Measurements from ENCODE around the gene TMEM178B. TPM values are rescaled to one million over a fixed set of nuclear protein-coding genes. Genes with fewer than 3 reads are reported as not detected.

The TMEM178B gene
- polyA plus RNA-seq, 1 of the 3 experiments (the other 2 are of a cell fraction), result 0.20 TPM

GRCh38 chr7:141342621-141343408, 269.0 kb downstream of the TMEM178B start:
- no peaks in the 10 kb centered on the region for H3K36me3 ChIP-seq (replicated peaks in 1 of 2; ENCODE audit: control insufficient read depth in 1 of 2, insufficient read depth in 2 of 2, low read length in 1 of 2)
- no peak for DNase-seq
- CTCF ChIA-PET, result interaction anchor here (1.0 kb wide), 1 partner anchor 12 kb away, joined by 3 read pairs; no protein-coding TSS in a partner anchor
- H3K9me3 ChIP-seq, result no peaks in the 10 kb centered on the region; the same call in 1 of the 2 replicates
- WGBS (ENCODE audit: low lambda C conversion rate), result 62% methylated on average over 16 of the region's 16 CpGs
- H2AFZ ChIP-seq (ENCODE audit: low read depth), result no peak overlapping the region
- no peak overlapping the region for H3K4me2 ChIP-seq
- TF ChIP-seq RFX5 (IDR thresholded peaks at IDR 0.05; ENCODE audit: low read length) (no peak), SMC3 (IDR thresholded peaks at IDR 0.05; ENCODE audit: low read depth, low read length) (no peak), ELF1 (IDR thresholded peaks at IDR 0.05) (no peak)
- H3K27ac ChIP-seq (ENCODE audit: low read depth in 2 of 2, low read length in 1 of 2), result no peak overlapping the region
- H3K4me3 ChIP-seq (ENCODE audit: low read depth in 2 of 2, low read length in 1 of 2), result no peak overlapping the region
- no peak overlapping the region for H3K9ac ChIP-seq
- no peaks in the 10 kb centered on the region for H3K27me3 ChIP-seq (ENCODE audit: insufficient read depth)
- no peaks in the 10 kb centered on the region for H3F3A ChIP-seq (replicated peaks; ENCODE audit: insufficient read depth)
- no peaks in the 10 kb centered on the region for H4K20me1 ChIP-seq (ENCODE audit: insufficient read depth)
- POLR2A ChIA-PET, result no interaction called here
- H3K4me1 ChIP-seq (ENCODE audit: control insufficient read depth in 1 of 2, insufficient read depth in 2 of 2, low read depth in 1 of 2, low read length in 1 of 2), result no peaks in the 10 kb centered on the region; a peak in 1 of 4 replicates
- no peaks in the 10 kb centered on the region for H3K9me2 ChIP-seq
- no peaks in the 10 kb centered on the region for H3K79me2 ChIP-seq (ENCODE audit: insufficient read depth)

DNA sequence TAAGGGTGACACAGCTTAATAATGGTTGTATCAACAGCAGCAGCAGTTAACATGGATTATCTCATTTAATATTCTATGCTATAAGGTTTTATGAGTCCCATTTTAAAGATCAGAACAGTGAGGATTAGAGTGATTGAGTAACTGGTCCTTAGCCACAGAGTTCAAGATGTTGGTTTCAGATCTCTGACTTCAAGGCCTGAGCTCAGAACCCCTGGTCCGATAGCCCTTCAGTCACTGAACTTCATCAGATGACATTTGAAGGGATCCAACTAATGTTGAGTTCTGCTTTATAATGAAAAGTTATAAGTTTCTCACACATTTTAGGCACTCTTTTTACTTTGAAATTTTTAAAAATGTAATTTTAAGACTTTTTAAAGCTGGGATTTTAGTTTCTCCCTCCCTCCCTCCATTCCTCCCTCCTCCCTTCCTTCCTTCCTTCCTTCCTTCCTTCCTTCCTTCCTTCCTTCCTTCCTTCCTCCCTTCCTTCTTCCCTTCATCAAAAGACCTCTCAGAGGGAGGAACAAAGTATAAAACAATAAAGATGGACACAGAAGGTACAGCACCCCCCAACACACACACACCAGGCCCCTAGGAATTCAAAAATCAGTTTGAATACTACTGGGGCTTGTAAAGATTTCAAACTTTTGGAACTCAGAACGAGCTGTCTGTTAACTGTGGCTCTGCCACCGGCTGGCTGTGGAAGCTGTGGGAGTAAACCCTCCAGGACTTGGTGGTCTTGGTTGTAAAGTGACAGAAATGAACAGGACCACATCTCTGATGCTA, 270.5 kb downstream of the TMEM178B start:
- no peak overlapping the region for H3K9ac ChIP-seq
- no peaks in the 10 kb centered on the region for H3K36me3 ChIP-seq (replicated peaks in 1 of 2; ENCODE audit: control insufficient read depth in 1 of 2, insufficient read depth in 2 of 2, low read length in 1 of 2)
- no peak overlapping the region for H2AFZ ChIP-seq (ENCODE audit: low read depth)
- H3K27ac ChIP-seq (ENCODE audit: low read depth in 2 of 2, low read length in 1 of 2), result no peak overlapping the region
- TF ChIP-seq JUND (IDR thresholded peaks at IDR 0.05) (no peak), MXI1 (IDR thresholded peaks at IDR 0.05; ENCODE audit: low read depth, low read length) (no peak), CHD2 (IDR thresholded peaks at IDR 0.05; ENCODE audit: low read length, partially characterized antibody) (no peak), RAD21 (IDR thresholded peaks at IDR 0.05; ENCODE audit: low read length) (no peak), FOXM1 (IDR thresholded peaks at IDR 0.05; ENCODE audit: low read depth) (no peak), SIN3A (IDR thresholded peaks at IDR 0.05; ENCODE audit: borderline replicate concordance, low read depth, low read length) (no peak), SMC3 (IDR thresholded peaks at IDR 0.05; ENCODE audit: low read depth, low read length) (no peak), NFIC (IDR thresholded peaks at IDR 0.05; ENCODE audit: borderline replicate concordance) (no peak), USF1 (IDR thresholded peaks at IDR 0.05; ENCODE audit: borderline replicate concordance, low read depth) (no peak), FOXJ3 (CRISPR knock-in tag; IDR thresholded peaks at IDR 0.05) (no peak), EP300 (IDR thresholded peaks at IDR 0.05; ENCODE audit: borderline replicate concordance in 1 of 2, low read depth in 1 of 2, low read length in 1 of 2) (no peak), MEF2A (IDR thresholded peaks at IDR 0.05; ENCODE audit: borderline replicate concordance, low read depth) (no peak), EZH2phosphoT487 (IDR thresholded peaks at IDR 0.05; ENCODE audit: borderline replicate concordance, low read depth) (no peak), GABPA (IDR thresholded peaks at IDR 0.05; ENCODE audit: low read depth) (no peak), YY1 (IDR thresholded peaks at IDR 0.05; ENCODE audit: low read depth) (no peak), USF2 (IDR thresholded peaks at IDR 0.05; ENCODE audit: borderline replicate concordance, low read depth, low read length) (no peak), TAF1 (IDR thresholded peaks at IDR 0.05; ENCODE audit: borderline replicate concordance, low read depth, low read length) (no peak)
- TF ChIP-seq, protein P1, sequence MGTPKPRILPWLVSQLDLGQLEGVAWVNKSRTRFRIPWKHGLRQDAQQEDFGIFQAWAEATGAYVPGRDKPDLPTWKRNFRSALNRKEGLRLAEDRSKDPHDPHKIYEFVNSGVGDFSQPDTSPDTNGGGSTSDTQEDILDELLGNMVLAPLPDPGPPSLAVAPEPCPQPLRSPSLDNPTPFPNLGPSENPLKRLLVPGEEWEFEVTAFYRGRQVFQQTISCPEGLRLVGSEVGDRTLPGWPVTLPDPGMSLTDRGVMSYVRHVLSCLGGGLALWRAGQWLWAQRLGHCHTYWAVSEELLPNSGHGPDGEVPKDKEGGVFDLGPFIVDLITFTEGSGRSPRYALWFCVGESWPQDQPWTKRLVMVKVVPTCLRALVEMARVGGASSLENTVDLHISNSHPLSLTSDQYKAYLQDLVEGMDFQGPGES (IDR thresholded peaks at IDR 0.05; ENCODE audit: low read depth, low read length), result no peak
- TF ChIP-seq, protein P2, sequence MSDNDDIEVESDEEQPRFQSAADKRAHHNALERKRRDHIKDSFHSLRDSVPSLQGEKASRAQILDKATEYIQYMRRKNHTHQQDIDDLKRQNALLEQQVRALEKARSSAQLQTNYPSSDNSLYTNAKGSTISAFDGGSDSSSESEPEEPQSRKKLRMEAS (IDR thresholded peaks at IDR 0.05; ENCODE audit: low read depth), result no peak
- TF ChIP-seq, protein P3, sequence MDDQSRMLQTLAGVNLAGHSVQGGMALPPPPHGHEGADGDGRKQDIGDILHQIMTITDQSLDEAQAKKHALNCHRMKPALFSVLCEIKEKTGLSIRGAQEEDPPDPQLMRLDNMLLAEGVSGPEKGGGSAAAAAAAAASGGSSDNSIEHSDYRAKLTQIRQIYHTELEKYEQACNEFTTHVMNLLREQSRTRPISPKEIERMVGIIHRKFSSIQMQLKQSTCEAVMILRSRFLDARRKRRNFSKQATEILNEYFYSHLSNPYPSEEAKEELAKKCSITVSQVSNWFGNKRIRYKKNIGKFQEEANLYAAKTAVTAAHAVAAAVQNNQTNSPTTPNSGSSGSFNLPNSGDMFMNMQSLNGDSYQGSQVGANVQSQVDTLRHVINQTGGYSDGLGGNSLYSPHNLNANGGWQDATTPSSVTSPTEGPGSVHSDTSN (IDR thresholded peaks at IDR 0.05), result no peak
- ChIA-PET POLR2A (no interaction called here), CTCF (interaction anchor here (1.1 to 1.6 kb wide), 2 partner anchors 10 to 189 kb away, joined by 3 read pairs; no protein-coding TSS in a partner anchor)
- H3K9me2 ChIP-seq, result no peaks in the 10 kb centered on the region
- H3K9me3 ChIP-seq, result no peaks in the 10 kb centered on the region
- H3F3A ChIP-seq (replicated peaks; ENCODE audit: insufficient read depth), result no peaks in the 10 kb centered on the region
- H3K27me3 ChIP-seq (ENCODE audit: insufficient read depth), result no peaks in the 10 kb centered on the region
- H3K79me2 ChIP-seq (ENCODE audit: insufficient read depth), result no peaks in the 10 kb centered on the region
- H3K4me2 ChIP-seq, result no peak overlapping the region
- H3K4me1 ChIP-seq (ENCODE audit: control insufficient read depth in 1 of 2, insufficient read depth in 2 of 2, low read depth in 1 of 2, low read length in 1 of 2), result no peaks in the 10 kb centered on the region; a peak in 1 of 4 replicates
- 28% methylated on average over 3 of the region's 3 CpGs for WGBS (ENCODE audit: low lambda C conversion rate)
- DNase-seq, result no peak
- H4K20me1 ChIP-seq (ENCODE audit: insufficient read depth), result no peaks in the 10 kb centered on the region
- H3K4me3 ChIP-seq (ENCODE audit: low read depth in 2 of 2, low read length in 1 of 2), result no peak overlapping the region

Data from SK-N-SH (cell line).